GM21367 (cell line): Measurements from ENCODE around the gene AGER.

ENCODE experiments used
- ATAC-seq: cut with Tn5 transposase; IDR thresholded peaks from one replicate; pipeline ENCODE4 v1.9.1; 2021; ENCODE audit not compliant: unreplicated experiment

Gene AGER

DNA sequence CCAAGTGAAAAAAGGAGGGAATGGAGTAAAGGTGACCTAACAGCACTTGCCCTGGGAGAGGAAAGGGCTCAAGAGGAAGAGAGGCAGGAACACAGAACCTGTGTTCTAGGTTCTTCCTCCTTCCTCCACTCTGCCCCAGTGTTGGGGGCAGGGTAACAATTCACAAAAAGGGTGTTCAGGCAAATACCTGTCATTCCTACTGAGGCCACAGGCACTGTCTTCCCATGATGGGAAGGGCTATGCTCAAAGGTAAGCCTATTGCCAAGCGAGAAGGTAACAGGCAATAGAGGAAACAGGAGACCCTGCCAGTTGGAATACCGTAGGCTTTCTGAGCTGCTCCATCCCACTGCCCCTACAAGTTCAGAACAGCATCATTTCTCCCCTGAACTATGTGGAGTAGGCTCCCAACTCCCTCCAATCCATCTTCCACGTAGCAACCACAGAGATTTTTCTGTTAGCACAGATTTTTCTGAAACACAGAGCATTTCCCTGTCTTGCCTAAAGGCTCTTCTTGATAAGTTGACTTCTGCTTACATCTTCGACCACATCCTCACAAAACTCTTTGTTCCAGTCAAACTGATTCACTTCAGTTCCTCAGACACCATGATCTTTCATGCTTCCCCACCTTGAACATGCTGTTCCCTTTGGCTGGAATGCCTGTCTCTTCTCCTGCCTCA lies 10.9 kb downstream of the AGER start:
- no peak for ATAC-seq

DNA sequence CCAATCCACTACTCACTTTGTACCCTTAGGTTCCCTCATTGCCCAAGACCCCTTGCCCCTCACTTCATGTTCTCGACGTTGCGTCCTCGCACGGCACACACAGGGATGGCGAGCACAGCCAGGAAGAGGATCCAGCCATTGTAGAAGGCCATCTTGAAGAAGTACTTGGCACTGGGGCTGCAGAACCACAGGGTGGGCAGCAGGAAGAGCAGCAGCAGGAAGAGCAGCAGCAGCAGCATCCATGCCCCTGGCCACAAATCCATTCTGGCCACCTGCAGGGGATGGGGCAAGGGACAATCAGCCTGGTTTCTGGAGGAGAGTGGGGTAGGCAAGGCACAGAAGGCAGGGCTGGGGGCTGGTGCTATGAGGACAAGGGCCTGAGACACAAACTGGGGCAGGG lies 12.8 kb downstream of the AGER start:
- ATAC-seq = no peak

DNA sequence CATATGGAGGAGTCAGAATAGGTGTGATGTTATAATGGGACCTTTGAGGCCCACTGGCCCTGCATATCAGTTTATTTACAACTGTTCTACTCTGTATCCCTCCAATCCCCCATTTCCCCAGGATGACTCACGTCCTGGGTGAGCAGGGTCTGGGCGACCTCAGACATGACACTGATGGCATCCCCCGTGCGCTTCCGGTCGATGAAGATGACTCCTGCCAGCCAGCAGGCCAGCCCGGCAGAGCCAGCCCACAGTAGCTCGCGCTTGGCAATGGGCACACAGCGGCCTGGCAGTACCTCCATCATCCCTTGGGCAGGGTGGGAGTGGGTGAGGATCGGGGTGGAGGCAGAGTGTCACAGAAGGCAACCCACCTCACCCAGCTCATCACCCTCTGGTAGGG lies 13.8 kb downstream of the AGER start:
- ATAC-seq = no peak

DNA sequence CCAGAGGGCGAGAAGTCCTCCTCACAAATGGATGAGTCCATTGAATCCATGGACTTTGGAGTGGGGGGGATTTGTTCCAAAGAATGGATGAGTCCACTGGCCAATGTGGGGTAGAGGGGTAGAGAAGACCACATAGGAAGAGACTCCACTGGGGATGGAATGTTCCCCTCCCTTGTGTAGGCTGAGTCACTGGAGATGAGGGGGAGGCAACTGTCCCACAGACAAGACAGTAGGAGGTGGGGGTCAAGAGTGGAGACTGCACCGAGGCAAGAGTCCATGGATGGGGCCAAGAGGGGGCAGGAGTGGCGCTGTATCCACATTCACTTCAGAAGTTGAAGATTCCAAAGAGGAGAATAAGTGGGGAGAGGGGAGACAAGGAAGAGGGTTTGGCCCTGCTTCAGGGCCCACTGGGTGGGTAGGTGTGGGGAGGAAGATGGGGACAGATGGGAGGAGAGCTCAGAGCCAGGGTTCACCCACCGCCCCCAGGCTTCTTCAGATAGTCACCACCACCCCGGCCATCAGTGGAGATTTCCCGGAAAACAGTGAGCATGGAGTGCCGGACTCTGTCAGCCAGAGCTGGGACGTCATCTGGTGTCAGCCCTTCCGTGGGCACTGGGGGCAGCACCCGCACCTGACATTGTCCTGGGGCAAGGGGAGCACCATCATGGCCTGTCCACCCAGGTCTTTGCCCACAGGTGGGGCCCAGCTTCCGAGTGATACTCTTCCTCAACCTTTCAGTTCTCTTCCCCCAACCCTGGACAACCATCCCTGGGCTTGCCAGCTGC lies 15.1 kb downstream of the AGER start:
- ATAC-seq = no peak

DNA sequence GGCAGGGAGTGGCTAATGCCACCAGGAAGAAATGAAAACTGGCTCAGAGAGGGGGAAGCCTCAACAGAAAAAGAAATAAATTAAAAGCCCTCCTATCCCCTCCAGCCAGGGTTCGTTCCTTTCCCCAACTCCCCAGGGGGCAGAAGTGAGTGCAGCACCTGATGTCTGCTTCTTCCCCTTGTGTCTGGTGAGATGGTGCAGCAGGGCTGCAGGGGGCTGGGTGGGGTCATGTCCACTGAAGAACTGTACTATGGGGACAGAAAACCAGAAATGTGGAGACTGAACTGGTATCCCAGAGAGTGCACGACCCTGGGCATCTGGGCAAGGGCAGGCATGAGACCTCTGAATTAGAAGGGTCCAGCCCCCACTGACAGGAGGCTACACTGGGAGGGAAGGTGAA lies 15.7 kb downstream of the AGER start:
- no peak for ATAC-seq

DNA sequence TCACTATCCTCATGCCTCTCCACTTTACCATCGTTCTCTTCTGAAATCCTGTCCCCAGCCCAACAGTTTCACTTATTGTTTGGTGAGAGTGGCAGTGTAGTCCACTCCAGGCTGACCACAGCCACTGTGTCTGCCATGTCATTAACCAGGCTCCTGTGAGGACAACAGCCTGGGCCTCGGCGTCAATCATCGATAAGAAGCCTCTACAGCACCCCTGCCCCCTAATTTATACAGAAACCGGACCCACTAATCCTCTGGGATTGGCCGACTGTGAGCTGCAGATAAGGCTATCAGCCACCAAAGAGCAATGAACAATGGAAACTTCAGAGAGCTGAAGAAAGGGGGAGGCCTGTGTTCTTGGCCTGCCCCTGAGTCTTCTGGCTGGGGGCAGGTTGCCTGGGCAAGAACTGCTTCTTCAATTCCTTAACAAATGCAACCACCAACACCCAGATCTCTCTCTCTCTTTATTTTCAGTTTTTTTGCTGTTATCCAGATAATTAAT lies 16.2 kb downstream of the AGER start:
- ATAC-seq = no peak

DNA sequence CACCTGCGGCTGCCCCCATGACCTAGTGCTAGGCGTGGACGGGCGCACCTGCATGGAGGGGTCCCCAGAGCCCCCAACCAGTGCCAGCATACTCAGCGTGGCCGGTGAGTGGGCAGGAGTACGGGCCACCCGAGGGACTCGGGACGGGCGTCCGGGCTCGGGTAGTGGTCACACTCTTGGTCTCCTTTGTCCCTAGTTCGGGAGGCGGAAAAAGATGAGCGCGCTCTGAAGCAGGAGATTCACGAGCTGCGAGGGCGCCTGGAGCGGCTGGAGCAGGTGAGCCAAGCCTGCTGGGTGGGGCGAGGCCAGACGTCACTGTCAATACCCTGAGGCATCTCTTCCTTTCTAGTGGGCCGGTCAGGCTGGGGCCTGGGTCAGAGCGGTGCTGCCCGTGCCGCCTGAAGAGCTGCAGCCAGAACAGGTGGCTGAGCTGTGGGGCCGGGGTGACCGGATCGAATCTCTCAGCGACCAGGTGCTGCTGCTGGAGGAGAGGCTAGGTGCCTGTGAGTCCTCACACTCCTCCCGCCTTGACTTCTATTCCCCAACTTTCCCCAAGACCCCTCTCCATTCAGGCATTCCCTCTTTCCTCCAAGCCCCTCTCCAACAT lies 16.8 kb downstream of the AGER start:
- no peak for ATAC-seq

DNA sequence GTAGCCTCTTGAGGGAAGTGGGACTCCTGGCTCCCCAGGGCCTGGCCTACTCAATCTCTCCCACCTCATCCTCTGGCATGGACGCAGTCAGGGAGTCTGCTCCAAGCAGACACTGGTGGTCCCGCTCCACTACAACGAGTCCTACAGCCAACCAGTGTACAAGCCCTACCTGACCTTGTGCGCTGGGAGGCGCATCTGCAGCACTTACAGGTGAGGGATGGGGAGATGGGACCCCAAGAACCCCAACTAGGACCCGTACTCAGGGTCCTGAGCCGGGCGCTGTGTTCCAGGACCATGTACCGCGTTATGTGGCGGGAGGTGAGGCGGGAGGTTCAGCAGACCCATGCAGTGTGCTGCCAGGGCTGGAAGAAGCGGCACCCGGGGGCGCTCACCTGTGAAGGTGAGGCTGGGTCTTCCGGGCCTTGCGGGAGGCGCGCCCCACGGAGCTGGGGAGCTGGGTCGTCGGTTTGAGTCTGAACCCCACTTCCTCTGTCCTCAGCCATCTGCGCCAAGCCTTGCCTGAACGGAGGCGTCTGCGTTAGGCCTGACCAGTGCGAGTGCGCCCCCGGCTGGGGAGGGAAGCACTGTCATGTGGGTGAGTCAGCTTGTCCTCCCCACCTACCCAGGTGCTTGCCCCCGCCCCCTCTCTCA lies 17.5 kb downstream of the AGER start:
- no peak for ATAC-seq

DNA sequence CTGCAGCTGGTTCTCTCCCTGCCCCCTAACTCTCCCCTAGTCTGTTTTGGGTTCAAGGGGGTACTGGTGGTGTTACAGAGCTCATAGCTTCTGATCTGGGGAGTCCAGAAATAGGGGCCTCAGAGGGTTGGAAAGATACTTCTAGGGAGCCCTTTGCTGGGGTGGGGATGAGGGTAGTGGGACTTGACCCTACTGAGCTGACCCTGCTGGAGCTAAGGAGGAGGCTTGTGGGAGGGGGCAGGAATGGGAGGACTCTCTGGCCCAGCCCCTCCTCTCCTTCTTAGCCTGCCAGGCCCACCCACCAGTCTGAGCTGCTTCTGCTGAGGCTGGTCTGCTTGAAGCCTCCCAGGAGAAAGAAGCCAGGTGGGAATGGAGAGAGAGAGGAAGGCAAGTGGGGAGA lies 19.8 kb downstream of the AGER start, which contains the start of gene EGFL8:
TSS of gene EGFL8 (plus strand) at position 301 of the 400 bp plus-strand sequence. CDS start 1,571 bp downstream, outside the sequence.
- ATAC-seq = no peak

DNA sequence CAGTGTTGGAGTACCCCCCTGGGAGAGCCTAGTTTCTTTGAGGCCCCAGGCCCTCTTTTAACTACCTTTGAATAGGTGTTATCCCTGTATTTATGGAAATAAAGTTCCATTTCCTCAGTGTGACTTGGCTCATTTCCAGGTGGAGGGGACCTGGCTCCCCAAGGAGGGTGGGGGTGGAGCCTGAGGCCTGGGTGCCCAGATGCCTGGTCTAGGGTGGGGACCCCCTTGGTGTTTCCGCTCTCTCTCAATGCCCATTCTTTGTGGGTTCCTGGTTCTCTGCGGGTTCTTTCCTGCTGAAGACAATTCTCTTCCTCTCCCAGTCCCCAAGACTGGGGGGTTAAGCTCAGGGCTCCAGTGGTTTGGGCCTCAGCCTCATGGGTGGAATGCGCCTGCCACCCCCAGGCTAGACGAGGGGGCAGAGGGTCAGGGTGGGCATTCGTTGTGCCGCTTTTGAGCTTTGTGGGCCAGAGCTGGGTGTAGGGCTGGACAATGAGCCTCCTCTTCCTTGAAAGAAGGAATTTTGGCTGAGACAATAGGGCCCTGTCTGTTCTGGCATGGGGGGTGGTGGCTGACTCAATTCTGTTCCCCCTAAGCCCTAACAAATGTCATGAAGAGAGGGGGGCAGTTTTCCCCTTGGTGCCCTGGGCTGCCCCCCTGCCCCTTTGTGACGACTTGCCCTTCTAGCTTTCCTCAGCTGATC lies 20.3 kb downstream of the AGER start:
- no peak for ATAC-seq

DNA sequence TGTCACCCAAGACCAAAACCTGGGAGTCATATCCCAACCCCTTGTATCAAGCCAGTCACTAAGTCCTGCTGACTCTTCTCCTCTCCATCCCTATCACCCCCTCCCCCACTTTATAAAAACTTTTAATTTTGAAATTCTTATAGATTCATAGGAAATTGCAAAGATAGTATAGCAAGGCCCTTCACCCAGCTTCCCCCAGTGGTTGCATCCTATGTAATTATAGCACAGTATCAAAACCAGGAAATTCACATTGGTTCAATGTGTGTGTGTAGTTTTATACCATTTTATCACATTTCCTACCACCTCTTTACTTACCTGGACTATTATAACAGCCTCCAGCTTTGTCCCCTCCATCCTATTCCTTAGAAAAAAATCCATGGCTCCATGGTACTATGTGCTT lies 26.0 kb downstream of the AGER start:
- no peak for ATAC-seq

DNA sequence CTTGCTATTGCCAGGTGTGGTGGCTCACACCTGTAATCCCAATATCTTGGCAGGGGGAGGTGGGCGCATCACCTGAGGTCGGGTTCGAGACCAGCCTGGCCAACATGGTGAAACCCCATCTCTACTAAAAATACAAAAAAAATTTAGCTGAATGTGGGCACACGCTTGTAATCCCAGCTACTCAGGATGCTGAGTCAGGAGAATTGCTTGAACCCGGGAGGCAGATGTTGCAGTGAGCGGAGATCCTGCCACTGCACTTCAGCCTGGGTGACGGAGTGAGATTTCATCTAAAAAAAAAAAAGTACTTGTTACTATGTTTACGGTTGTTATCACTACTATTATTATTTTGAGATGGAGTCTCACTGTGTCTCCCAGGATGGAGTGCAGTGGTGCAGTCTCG lies 27.2 kb downstream of the AGER start:
- ATAC-seq = no peak

DNA sequence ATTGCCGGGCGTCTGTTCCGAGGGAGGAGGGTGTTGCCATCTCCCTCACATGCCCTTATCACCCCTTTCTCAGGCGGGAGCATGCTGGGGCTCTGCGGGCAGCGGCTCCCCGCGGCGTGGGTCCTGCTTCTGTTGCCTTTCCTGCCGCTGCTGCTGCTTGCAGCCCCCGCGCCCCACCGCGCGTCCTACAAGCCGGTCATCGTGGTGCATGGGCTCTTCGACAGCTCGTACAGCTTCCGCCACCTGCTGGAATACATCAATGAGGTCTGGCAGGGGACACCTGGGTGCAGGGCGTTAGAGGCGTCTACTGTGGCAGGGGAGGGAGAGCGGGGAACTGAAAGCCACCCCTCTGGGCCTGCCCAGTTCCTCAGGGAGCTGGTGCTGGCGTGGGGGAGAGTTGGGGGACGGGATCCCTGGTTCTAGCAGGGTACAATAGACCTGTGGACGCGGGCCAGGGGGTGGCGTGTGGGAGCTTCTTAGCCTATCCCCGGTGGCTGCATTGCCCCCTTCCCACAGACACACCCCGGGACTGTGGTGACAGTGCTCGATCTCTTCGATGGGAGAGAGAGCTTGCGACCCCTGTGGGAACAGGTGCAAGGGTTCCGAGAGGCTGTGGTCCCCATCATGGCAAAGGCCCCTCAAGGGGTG lies 29.4 kb downstream of the AGER start:
- ATAC-seq = no peak

DNA sequence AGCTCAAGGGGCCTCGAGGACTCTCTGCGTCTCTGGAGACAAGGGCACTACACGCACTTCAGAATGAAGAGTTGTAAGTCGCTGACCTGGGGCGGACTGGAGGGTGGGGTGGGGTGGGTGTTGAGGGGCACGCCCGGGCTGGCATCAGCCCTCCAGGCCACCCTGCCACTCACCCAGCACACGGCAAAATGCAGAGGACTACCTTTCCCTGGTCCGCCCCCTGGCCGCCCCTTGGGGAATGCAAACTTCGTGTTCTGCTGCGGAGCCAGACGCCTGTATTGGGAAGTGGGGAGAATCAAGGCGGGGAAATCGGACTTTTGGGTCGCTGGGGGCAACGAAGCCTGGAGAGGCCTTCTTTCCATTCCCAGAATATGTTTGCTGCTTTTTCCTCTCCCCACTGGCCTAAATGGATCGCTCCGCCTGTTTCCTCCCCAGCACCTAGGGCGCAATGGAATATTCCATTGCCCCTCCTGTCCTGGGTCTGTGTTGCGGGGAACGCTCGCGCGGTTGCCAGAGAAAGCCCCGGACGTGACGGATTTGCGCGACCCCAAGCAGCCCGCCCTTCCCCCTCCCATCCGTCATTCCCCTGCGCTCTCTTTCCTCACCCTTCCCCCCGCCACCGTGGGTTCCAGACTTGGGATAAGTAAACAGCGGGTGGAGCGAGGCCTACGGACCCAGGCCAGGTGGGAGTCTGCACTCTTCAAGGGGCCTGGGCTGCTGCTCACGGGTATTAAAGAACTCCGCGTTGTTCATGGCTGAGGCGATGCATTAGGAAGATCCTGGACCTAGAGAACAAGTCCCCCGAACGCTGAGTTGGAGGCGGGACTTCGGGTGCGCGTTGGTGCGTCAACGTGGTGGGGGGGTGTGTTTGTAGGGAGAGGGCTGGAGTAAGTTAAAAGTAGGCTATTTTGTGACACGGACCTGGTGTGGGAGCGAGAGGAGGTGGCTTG lies 30.2 kb downstream of the AGER start, which contains the start of gene PPT2:
TSS of gene PPT2 (plus strand) at position 578 of the 950 bp plus-strand sequence. CDS start 454 bp downstream, outside the sequence.
- no peak for ATAC-seq

DNA sequence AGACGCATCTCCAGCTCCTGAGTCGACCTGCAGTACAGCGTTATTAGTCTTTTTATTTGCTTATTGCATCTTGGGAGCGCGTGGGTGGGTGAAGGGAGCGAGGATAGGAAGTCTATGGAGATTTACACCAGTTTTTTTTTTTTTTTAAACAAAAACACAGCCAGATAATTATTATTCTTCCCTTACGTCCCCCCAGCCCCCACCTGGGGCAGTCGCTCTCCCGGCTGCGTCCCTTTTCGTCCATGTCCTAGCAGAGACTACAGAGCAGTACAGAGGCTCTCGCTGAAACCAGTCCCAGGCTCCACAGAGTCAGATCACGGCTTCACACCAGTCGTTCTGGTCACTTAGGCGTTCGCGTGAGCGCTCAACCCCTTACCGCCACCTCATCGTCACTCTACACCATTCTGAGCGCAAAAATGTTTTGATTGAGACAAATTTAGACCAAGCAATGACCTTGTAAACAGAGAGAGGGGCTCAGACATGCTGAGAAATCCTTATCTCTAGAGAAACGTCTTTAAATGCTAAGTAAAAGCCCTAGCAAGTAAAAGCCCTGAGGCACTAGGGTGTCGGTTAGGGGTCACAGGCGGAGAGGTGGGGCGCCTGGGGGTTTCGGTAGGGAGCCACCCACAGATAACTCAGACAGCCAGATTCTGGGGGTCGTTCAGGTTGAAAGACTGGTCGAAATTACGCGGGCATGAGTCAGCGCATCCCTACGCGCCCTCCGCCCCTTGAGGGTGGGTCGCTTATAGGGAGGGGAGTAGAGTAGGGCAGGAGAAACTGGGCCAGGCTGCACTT lies 31.1 kb downstream of the AGER start:
- ATAC-seq = no peak

DNA sequence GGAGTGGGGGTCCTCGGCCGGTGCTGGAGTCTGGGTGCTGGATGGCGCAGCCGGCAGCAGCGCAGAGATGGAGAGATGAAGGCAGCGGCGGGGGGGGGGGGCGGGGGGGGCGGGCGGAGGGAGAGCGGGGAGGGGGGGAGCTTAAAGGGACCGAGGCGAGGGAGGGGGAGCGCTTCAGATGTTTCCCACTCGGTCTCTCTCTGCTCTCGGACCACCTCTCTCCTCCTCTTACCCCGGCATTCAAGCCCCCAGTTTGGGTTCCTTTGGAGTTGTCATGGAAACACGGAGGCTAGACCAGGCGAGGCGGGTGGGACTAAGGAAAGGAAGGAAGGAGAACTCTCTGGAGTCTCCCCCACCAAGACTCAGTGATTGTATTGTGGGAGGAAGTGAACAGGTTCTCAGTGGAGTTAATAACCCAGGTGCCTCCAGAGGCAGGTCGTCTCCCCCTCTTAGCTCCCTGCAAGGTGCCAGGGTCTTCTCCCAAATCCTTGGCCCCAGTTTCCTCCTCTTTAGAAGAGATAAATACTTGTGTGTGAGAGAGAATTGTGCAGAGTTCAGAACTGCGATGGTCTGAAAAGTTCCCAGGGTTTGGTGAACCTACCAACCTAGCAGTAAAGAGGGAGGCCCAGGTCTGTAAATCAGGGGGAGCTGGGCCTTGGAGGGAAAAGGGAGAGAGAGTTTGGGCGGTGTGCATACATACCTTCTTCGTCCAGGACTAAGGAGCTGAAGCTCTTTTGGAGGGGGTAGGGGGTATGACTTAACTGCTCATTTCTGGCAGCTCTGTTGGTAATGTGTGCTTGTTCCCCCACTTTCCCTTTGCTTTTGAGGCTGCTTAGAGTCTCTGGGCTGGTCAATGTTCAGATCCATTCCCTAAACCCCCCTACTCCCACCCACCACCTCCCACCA lies 31.9 kb downstream of the AGER start, which contains the start of gene PRRT1:
TSS of gene PRRT1 (minus strand) at position 77 of the 906 bp plus-strand sequence. CDS start 112 bp downstream, outside the sequence.
- ATAC-seq = no peak
